GM12874 (cell line): ENCODE results near the gene CCDC88C.

Experiments used
- CTCF ChIP-seq: IDR thresholded peaks from 2 replicates; pipeline ENCODE4 v1.5.1; 2011; ENCODE audit warnings: low read depth, mild to moderate bottlenecking, control low read depth, low read length, moderate library complexity; ENCODE audit not compliant: insufficient read depth

The CCDC88C gene

GRCh38 chr14:91271639-91272038, 146.0 kb downstream of the CCDC88C start:
- TF ChIP-seq CTCF: no peak

- no peak for TF ChIP-seq CTCF
These were observed 147.0 kb downstream of the CCDC88C start for GRCh38 chr14:91270619-91271018.

GRCh38 chr14:91270188-91270587, 147.4 kb downstream of the CCDC88C start:
- no peak for TF ChIP-seq CTCF

GRCh38 chr14:91269076-91269991, 148.3 kb downstream of the CCDC88C start:
- no peak for TF ChIP-seq CTCF

- TF ChIP-seq CTCF: no peak
These were observed 149.6 kb downstream of the CCDC88C start for GRCh38 chr14:91267965-91268437.

GRCh38 chr14:91265404-91265803, 152.2 kb downstream of the CCDC88C start:
- no peak for TF ChIP-seq CTCF

GRCh38 chr14:91264151-91265150, 153.2 kb downstream of the CCDC88C start:
- no peak for TF ChIP-seq CTCF
